GM19035 (cell line): ENCODE data around the gene CDK5R1.

Source experiments
- ATAC-seq: cut with Tn5 transposase; IDR thresholded peaks from one replicate; pipeline ENCODE4 v1.9.1; 2021; ENCODE audit not compliant: unreplicated experiment

The CDK5R1 gene

DNA sequence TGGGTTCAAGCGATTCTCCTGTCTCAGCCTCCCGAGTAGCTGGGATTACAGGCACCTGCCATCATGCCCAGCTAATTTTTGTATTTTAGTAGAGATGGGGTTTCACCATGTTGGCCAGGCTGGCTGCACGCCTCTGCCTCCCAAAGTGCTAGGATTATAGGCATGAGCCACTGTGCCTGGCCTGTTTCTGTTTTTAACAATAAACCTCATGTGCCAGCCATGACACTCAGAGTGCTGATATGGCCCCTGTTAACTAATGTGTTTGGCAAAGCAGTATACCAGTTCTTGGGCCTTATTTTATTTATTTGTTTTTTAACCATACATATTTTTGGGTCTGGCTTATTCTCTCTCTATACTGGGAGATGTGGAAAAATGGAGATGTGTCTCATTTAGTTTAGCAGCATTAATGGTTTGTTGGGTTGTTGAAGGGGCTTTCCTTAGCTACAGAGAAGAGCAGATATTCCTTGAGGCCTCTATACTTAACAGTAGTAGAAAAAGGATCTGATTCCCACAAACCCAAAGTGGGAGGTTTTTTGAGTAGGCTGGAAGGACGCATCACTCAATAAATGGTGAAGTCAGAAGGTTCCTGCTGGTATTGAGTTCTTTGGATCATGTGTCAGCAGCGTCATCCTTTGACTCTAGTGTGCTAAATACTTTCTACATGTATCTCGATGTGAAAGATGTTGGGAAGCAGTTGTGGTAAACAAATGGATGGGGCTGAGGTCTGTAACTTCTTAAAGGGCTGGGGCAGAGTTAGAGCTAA is 16.2 kb upstream of the CDK5R1 start:
- no peak for ATAC-seq

DNA sequence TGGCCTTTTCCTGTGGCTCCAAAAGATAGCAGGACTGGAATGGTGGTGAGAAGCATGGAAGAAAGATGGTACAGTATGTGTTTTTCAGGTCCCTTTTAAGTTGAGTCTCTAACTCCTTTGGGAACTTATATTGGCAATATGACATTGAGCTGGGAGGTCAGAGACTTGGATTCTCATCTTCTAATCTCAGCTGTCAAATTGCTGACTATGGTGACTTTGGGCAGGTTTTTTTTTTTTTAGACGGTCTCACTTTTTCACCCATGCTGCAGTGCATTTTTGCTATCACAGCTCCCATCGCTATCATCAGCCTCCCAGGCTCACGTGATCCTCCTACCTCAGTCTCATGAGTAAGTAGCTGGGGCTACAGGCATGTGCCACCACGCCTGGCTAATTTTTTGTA is 15.1 kb upstream of the CDK5R1 start:
- ATAC-seq: no peak

DNA sequence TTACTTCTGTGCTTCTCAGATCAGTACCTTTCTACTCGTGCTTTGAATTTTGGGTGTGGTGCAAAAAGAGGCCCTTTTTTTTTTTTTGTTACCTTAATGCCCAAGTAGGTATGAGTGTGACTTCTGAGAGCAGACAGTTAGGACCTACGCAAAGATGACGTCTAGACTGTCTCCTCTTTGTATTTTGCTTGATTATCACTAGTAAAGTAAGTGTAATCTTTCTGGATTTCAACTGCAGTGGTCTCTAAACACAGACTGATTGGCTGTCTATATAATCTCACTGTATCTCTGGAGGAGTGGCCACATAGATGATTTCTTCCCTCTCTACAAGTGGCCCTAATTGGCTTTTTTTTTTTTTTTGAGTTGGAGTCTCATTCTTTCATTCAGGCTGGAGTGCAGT is 11.5 kb upstream of the CDK5R1 start:
- no peak for ATAC-seq

DNA sequence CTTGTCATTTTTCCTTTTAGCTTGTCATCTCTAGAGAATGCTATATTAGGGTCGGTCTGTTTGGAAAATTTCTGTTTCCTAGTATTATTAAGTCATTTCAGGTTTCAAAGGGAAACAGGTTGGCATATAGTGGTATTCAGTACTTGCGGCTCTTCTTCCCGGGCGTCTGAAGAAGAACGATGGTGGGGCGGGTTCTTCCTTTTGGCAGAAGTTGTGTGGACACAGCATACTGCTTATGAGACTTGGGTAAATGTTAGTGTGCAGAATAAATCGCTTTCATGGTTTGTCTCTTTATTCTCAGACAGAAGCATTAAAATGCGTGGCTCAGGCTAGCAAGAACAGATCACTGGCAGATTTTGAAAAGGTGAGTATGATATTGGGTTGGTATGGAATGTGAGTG is 9.6 kb upstream of the CDK5R1 start:
- ATAC-seq: no peak

DNA sequence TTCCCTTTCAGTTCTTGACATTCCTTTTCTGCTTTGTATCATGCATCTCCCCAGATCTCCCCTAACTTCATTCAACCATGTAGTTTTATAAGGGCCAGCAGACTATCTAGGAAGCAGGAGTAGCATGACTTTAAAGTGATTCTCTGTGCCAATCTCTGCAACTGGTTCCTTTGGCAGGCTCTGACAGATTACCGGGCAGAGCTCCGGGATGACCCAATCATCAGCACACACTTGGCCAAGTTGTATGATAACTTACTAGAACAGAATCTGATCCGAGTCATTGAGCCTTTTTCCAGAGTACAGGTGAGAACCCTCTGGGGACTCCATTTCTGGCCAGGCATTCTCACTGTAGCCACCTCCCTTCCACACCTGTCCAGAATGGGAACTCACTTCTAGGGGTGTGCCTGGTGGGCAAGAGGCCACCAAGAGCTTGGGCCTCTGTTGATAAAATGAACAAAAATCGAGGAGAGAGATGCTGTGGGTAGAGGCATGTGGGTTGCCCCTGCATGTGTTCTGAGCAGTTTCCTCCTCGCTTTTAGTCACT is 7.6 kb upstream of the CDK5R1 start:
- no peak for ATAC-seq

DNA sequence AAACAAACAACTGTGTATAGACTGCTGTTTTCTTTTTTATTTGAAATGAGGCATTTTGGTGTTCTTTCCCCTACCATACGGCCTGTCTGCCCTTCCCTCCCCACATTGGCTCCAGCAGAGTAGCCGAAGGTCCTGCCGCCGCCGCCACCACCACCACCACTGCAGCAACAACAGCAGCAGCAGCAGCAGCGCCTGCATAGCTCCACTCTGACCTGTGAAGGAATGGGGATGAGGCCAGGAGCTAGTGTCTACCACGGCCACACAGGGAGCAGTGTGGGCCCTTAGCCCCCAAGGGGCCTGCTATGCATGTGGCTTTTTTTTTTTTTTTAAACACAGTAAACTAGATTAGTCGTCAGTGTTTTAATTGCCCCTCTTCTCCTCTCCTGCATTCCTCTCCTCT is 5.6 kb upstream of the CDK5R1 start:
- no peak for ATAC-seq

DNA sequence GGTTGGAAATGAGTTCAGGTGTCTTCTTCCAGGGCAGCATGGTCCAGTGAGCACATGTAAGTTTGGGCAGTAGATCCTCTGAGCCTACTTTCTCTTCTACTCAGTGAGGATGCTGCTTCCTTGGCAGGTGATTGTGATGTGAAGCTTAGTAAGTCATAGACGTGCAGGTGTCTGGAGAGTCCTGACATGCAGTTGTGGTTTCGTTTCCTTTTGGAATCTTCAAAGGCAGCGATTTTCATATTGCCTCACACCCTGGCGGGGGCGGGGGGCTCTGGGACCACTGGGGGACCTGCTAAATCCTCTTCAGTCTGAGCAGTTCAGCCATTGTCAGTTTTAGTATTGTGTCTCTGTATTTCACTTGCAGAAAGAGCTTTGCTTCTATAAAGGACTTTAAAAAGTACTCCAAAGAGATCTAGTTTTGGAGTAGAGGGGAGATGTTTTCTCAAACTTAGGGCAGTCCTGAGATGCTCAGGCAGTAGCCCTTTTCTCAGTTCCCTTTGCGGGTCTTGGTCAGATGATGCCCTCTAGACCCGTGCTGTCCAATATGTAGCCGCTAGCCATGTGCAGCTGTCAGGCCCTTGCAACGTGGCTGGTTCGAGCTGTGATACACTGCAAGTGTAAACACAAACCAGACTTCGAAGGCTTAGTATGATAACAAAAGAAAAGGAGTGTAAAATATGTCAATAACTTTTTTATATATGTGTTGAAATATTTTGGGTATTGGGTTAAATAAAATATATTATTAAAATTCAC is 4.0 kb upstream of the CDK5R1 start:
- ATAC-seq: no peak

DNA sequence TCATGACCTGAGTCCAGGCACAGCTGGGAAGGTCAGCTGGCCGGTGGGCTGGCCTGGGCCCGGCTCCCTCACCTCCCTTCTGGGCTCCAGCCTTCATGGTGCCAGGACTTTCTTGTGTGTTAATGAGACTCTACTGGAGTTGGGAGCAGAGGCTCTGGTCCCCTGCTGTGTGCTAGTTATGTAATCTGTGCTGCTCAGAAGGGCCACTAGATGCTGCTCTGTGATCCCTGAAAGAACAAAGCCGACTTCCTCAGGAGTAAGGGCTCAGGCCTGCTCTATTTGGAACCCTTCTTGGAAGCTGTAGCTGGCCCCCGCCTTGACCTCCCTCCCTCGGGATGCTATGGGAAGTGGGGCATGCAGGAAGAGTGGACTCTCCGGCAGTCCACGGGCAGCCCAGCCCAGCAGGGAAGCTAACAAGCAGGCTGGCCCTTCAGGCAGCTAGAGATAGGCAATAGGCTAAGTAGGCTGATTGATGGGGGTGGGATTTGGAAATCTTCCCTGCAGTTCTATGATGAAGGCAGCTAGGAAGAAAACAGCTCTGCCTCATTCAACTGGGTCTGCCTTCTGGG is 3.3 kb upstream of the CDK5R1 start:
- ATAC-seq: no peak

DNA sequence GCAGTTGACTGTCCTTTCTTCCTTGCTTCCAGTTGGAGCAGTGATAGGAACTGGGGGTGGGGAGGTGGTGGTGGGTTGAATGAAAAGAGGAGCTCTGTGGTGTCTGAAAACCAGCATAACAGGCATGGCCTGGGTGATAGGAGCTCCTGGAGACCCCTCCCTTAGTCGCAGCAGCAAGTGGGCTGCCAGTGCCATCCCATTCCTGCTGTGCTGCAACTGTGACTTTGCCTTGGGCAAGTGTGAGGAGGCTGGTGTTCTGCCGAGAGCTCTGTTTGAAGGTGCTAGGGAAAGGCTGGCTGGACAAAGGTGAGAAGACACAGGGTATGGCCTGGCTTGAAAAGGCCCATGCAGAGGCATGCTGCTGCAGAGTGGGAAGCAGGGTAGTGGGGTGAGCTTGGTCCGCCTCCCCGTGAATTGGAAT is 2.7 kb upstream of the CDK5R1 start:
- no peak for ATAC-seq

DNA sequence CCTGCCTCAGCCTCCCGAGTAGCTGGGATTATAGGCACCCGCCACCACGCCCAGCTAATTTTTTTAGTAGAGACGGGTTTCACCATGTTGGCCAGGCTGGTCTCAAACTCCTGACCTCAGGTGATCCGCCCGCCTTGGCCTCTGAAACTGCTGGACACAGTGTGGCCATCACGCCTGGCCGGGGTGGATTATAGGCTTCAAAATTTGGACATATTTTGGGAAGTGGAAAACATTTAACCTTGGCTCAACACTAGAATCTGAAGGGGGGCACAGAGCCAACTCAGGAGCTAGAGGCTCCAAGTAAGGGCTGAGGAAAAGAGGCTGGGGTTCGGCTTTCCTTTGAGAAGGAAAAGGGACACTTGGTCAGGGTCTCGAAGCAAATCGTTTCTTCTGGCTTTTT is 2.2 kb upstream of the CDK5R1 start:
- ATAC-seq: no peak

DNA sequence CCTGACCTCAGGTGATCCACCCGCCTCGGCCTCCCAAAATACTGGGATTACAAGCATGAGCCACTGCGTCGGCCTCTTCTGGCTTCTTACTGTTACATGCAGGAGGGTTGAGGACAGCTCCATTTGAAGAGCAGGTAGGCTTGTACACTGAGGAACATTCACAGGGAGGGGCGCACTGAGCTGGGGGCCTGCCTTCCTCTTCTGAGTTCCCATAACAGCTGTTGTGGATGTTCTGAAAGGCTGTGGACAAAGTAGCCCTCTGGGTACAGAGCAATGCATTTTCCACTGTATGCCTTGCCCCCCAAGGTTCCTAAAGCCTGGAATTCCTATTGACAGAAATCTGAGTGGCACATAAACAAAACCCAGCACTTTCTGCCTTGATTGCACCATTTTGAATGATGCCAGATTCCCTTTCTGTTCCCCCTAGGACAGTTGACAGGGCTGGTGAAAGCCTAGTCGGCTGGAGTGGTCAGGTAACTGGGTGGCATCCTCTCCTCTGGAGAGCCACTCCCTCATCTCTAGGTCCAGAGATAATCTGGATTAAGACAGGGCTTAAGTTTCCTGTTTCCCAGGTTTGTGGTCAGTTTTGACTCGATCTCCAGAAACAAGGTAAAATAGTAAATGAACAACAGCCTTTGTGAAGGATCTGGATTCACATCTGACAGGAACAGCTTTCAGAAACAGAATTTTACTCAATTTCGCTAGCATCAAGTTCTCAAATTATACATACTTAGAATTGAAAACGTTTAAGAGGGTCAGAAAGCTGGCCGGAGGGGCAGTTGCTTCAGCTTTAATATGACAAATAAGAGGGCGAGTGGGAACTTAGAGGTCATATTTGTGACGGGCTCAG is 1.3 kb upstream of the CDK5R1 start:
- no peak for ATAC-seq

DNA sequence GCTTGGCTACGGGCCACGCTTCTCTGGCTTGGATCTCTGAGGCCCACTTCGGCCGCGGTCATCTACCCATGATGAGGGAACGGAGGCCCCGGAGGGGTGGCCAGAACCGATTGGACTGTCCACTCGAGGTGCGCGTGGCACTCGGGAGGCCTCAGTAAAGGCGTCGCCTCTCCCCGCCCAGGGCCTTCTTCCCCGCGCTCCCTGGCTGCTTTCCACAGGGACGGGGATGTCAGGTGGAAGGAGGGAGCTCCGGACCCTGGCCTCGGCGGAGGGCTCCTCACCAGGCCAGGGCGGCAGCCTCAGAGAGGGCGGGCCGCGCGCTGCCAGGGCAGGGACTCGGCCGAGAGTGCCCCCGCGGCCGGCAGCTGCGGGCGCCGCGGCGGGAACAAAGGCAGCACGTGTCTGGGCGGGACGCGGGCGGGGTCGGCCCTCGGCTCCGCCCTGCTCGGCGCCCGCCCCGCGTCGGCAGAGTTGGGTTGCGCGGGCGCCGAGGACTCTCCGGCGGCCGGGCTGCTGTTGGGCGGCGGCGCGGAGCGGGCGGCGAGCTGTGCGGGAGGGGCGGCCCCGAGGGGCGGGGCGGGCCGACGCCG is 587 bp upstream of the CDK5R1 start:
- ATAC-seq: peak; percentile 55

DNA sequence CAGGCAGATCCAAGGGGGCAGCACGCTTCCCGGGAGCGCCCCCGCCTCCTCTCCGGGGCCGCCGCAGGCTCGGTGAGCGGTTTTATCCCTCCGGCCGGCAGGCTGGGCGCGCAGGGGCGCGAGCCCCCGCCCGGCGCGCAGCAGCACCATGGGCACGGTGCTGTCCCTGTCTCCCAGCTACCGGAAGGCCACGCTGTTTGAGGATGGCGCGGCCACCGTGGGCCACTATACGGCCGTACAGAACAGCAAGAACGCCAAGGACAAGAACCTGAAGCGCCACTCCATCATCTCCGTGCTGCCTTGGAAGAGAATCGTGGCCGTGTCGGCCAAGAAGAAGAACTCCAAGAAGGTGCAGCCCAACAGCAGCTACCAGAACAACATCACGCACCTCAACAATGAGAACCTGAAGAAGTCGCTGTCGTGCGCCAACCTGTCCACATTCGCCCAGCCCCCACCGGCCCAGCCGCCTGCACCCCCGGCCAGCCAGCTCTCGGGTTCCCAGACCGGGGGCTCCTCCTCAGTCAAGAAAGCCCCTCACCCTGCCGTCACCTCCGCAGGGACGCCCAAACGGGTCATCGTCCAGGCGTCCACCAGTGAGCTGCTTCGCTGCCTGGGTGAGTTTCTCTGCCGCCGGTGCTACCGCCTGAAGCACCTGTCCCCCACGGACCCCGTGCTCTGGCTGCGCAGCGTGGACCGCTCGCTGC is 832 bp downstream of the CDK5R1 start:
- peak; percentile 21 for ATAC-seq

DNA sequence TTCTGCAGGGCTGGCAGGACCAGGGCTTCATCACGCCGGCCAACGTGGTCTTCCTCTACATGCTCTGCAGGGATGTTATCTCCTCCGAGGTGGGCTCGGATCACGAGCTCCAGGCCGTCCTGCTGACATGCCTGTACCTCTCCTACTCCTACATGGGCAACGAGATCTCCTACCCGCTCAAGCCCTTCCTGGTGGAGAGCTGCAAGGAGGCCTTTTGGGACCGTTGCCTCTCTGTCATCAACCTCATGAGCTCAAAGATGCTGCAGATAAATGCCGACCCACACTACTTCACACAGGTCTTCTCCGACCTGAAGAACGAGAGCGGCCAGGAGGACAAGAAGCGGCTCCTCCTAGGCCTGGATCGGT is 1.4 kb downstream of the CDK5R1 start:
- no peak for ATAC-seq

DNA sequence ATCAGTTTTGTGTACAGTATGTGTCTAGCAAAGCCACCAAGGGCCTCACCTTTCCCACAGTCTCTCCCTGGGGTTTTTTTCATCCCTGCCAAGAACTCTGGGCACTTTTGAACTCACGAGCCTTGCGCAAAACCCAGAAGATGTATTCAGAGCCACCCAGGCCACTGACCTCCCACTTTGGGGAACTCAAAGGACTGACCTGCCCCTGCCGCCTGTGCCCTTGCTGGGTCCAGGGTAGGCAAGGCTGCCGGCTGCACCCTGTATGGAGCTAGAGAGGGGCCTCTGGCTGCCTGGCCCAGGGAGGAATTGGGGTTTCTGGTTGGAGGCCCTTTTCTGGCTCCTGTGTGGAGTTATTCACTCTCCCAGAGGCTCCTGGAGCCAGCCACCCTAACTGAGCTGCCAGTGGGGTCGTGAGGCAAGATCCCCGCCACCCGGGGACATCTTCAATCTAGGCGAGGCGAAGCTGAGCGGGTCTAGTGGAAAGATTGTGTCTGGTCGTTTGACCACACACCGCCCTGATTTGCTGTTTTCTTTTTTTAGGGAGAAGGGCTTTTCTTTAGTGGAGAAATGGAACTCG is 1.9 kb downstream of the CDK5R1 start:
- ATAC-seq: no peak

DNA sequence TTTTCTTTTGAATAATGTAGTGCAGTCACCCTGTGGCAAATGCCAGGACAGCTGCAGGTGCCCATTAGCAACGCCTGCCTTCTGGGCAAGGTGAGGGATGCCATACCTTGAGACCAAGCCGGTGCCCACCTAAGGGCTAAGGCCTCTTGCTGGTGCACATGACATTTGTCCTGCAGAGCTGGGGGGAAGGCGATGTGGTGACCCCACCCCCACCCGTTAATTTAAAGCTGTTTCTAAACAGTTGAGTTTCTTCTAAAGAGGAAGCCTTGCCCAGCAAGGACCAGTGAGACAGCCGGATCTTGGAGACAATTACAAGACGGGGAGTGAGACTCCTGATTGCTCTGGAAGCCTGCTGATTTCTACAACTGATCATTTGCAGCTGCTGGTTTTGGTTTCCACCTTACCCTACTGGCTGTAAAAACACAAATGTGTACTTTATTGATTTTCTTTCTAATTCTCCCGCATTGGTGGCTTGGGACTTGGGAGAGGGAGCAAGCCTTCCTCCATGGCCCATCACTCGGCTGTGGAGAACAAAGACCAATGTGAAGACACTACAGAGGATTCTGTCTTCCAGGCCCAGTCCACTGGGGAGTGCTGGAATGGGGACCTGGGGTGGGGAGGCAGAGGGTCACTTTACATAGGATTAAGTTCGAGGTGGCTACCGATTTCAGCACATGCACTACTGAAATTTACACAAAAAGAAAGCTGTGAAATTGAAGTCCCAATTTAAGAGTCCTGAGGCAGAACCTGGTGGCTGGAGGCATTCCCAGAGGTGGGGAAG is 2.7 kb downstream of the CDK5R1 start:
- no peak for ATAC-seq

DNA sequence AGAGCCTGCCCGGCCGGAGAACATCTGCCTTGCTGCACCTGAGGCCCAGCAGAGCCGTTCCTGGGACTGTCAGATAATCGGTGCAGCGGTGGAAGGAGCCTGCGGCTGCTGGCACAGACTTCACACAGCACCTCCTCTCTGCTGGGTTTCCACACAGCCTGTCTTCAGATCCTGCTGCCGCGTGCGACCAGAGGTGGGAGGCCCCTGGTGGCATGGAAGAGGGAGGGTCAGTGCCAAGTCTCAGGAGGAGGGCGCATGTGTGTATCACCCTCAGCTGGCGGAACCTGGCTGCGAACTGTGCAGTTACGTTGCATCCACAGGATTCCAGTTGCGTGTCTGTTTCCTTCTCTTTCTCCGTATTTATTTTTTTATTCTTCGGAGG is 3.3 kb downstream of the CDK5R1 start:
- no peak for ATAC-seq

DNA sequence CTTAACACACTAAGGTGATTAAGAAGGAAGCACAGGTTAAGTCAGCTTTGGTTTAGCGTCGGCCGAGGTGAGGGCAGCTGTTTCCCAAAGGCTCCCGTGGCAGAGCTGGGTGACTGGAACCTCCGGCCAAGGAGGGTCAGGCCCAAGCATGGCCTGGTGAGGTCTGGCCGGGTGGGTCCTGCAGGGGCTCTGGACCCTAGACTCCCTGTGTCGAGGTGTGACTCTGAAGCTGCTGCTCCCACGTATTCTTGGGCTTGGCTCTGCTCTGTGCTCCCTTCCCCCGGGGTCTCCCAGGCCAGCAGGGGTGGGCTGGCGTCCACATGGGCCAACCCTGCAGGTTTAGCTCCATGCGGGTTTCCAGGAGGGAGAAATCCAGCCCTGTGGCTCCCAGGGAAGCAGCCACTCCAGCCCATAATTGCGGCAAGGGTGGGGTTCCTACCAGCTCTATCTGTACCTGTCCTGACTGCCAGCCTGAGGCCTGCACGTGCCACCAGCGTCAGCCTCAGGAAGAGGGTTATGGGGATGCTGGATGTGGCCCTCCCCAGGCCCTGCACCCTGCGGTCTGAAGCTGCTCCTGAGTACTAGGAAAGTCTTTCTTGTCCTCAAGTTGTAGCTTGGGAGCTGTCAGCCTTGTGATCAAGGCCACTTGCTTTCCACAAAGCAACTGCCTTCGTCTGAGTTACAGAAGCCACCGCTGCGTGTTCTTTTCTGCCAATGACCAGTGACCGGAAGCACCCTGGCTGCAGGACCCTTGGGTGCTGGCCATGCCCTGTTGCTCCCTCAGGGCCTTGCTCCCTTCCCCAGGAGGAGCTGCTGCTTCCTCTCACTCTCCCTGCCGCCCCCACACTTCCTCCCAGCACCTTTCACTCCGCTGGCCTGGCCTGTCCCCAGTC is 4.8 kb downstream of the CDK5R1 start:
- ATAC-seq: no peak
